ENCODE results near the gene ANXA11. TPM values are rescaled to one million over a fixed set of nuclear protein-coding genes. Genes with fewer than 3 reads are reported as not detected.

The ANXA11 gene
- total RNA-seq, 6 experiments from 2014 or later = 253 to 361 (median 336) TPM

DNA sequence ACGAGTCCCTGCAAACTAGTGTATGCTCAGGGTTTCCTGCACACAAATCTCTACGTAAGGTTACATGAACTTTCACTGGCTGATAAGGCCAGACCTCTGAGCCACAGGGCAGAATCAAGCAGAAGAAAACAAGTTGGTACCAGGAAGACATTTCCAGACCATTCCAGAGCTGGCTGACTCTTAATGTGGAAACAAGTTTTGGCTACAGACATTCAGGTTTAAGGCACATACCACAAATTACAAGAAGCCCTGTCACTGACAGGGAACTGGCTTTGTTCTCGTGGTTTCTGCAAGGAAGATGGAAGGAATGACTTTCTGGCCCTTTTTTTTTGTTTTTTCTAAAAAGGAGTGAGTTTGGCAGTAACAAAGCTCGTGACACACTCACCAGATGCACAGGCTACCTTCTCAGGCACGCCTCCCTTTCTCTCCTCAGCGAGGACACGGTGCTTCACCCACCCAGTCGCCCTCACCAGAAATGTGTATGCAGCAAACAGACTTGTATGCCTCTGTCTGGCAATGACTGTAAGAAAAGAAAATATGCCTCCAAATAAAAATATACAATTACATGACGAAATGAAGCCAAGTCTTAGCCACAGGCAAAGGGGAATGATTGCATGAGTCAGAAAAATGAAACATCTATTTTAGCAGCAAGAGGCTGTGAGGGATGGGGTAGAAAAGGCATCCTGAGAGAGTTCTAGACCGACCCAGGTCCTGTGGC is 50.2 kb downstream of the ANXA11 start:
- H3K27ac Mint-ChIP-seq = peak overlapping the region; percentile 93
- TF ChIP-seq, protein P1, sequence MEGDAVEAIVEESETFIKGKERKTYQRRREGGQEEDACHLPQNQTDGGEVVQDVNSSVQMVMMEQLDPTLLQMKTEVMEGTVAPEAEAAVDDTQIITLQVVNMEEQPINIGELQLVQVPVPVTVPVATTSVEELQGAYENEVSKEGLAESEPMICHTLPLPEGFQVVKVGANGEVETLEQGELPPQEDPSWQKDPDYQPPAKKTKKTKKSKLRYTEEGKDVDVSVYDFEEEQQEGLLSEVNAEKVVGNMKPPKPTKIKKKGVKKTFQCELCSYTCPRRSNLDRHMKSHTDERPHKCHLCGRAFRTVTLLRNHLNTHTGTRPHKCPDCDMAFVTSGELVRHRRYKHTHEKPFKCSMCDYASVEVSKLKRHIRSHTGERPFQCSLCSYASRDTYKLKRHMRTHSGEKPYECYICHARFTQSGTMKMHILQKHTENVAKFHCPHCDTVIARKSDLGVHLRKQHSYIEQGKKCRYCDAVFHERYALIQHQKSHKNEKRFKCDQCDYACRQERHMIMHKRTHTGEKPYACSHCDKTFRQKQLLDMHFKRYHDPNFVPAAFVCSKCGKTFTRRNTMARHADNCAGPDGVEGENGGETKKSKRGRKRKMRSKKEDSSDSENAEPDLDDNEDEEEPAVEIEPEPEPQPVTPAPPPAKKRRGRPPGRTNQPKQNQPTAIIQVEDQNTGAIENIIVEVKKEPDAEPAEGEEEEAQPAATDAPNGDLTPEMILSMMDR (IDR thresholded peaks at IDR 0.05) = no peak
- peaks cover 74% of the 10 kb centered on the region for H3K36me3 Mint-ChIP-seq (ENCODE audit: low read depth)
- peaks cover 68% of the 10 kb centered on the region for H3K4me1 Mint-ChIP-seq (ENCODE audit: low read depth)
- peak overlapping the region; percentile 64 for H3K4me3 Mint-ChIP-seq
- H3K27me3 Mint-ChIP-seq (ENCODE audit: insufficient read depth) = peaks cover 9% of the 10 kb centered on the region
- peak; percentile 89 for DNase-seq
- no peaks in the 10 kb centered on the region for H3K9me3 Mint-ChIP-seq

DNA sequence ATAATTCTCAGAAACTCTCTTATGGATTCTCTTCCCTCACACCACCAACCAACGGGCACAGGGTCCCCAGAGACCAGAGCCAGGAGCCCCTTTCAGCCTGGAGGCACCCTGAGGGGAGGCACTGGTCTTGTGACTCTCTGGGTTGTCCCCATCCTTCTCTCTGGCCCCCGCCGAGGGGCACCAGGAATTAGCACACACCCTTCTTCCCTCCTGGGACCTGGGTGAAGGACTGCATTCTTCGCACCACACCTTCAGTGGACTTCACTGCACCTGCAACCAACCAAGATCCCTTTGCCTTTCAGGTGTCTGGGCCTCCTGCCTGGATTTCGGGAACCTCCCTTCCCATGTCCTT is 50.7 kb downstream of the ANXA11 start:
- no peaks in the 10 kb centered on the region for H3K9me3 Mint-ChIP-seq
- peak overlapping the region; percentile 64 for H3K4me3 Mint-ChIP-seq
- H3K36me3 Mint-ChIP-seq (ENCODE audit: low read depth) = peaks cover 77% of the 10 kb centered on the region
- no peak for DNase-seq
- peaks cover 9% of the 10 kb centered on the region for H3K27me3 Mint-ChIP-seq (ENCODE audit: insufficient read depth)
- peak overlapping the region; percentile 93 for H3K27ac Mint-ChIP-seq
- peaks cover 63% of the 10 kb centered on the region for H3K4me1 Mint-ChIP-seq (ENCODE audit: low read depth)
- TF ChIP-seq, protein P1 (IDR thresholded peaks at IDR 0.05) = no peak

DNA sequence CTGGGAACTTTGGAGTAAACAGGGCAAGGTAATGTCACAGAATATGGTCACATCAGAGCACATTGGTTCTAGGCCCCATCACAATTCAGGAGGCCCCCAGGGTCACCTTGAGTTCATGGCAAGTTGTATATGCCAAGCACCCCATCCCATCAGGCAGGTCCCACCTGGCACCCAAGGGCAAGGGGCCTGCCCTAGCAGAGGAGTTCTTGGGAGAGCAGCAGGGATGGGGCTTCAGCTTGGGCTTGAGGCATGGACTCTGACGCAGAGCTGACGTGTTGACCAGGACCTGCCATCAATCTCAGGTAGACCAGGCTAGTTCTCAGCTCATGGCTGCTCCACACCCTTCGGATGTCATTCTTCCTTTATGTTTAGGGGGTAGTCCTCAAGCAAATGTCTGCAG is 51.9 kb downstream of the ANXA11 start:
- H3K36me3 Mint-ChIP-seq (ENCODE audit: low read depth) = peaks cover 80% of the 10 kb centered on the region
- H3K4me1 Mint-ChIP-seq (ENCODE audit: low read depth) = peaks cover 51% of the 10 kb centered on the region
- no peak overlapping the region; the same call in 1 of the 2 replicates for H3K4me3 Mint-ChIP-seq
- peak overlapping the region; percentile 93 for H3K27ac Mint-ChIP-seq
- TF ChIP-seq, protein P1 (IDR thresholded peaks at IDR 0.05) = no peak
- peaks cover 9% of the 10 kb centered on the region for H3K27me3 Mint-ChIP-seq (ENCODE audit: insufficient read depth)
- no peaks in the 10 kb centered on the region; the same call in 1 of the 2 replicates for H3K9me3 Mint-ChIP-seq
- no peak for DNase-seq

DNA sequence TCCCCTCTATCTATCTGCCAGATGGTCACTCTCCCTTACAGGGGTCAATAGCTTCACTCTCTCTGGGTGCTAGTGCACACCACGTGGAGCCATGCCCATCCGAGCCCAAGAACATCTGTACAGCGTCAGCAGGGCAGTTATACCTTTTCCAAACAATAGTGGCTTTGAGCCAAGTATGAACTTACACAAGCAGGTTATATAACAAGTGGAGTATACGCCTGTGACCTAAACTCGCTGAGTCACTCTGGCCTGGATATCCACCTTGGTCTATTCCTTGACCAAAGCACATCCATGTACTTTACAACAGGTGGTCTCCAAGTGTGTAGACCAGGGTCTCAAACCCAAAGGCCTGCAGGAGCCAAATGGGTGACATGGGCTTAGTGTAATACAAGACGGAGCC is 52.5 kb downstream of the ANXA11 start:
- Mint-ChIP-seq H3K9me3 (no peaks in the 10 kb centered on the region; the same call in 1 of the 2 replicates), H3K4me3 (no peak overlapping the region; the same call in 1 of the 2 replicates), H3K36me3 (ENCODE audit: low read depth) (peaks cover 74% of the 10 kb centered on the region), H3K4me1 (ENCODE audit: low read depth) (peaks cover 46% of the 10 kb centered on the region), H3K27ac (no peak overlapping the region), H3K27me3 (ENCODE audit: insufficient read depth) (peaks cover 9% of the 10 kb centered on the region)
- TF ChIP-seq, protein P1 (IDR thresholded peaks at IDR 0.05) = no peak
- no peak for DNase-seq

DNA sequence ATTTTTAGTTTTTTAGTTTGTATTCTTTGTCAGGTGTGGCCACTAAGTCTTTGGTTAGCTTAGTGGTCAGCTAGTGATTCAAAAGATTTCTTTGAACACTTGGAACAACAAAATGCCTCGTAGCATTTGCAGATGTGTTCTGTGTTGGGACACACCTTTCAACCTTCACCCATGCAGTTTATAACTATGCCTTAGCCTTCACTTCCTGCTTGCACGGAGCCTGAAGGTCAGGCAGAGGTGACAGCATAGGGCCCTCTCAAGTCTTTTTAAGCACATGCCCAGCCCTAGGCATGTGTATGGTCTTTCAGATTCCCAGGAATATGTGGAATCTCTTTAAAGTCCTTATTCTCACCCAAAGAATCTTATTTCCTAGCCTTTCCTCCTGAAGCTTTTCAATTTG is 55.2 kb downstream of the ANXA11 start:
- Mint-ChIP-seq H3K4me3 (no peak overlapping the region), H3K27me3 (ENCODE audit: insufficient read depth) (peaks cover 10% of the 10 kb centered on the region), H3K36me3 (ENCODE audit: low read depth) (peaks cover 57% of the 10 kb centered on the region), H3K9me3 (no peaks in the 10 kb centered on the region; the same call in 1 of the 2 replicates), H3K4me1 (ENCODE audit: low read depth) (peaks cover 35% of the 10 kb centered on the region), H3K27ac (no peak overlapping the region)
- TF ChIP-seq, protein P1 (IDR thresholded peaks at IDR 0.05) = no peak
- DNase-seq = no peak

Data from HFFc6 (cell line).